HCT116 (cell line): ENCODE data around the gene ERICH6B. TPM values are rescaled to one million over a fixed set of nuclear protein-coding genes. Genes with fewer than 3 reads are reported as not detected.

Experiments
- ATAC-seq: fragments of 200-7000 bp; cut with Tn5 transposase; 2 replicates; pipeline ENCODE4 v1.9.1; 2020; ENCODE audit warnings: mild to moderate bottlenecking, moderate library complexity
- BruUV-seq: library from RNA; stranded (reverse); fragments of 400-500 nt; replicated peaks from 2 replicates; lab custom pipeline; 2021; lab: Mats Ljungman, UMichigan
- CTCF ChIA-PET: fragments of 300-600 bp; sonication (Branson Sonifier 250); formaldehyde crosslinking; loops from one replicate; lab custom pipeline; 2021; ENCODE audit warnings: antibody characterized with exemption; lab: Charles Lee
- POLR2A ChIA-PET: fragments of 300-600, 350-600 bp; sonication (Branson Sonifier 250); formaldehyde crosslinking; loops from one replicate; lab custom pipeline; 2021; ENCODE audit warnings: antibody characterized with exemption; lab: Charles Lee
- RAD21 ChIA-PET, 2 experiments: fragments of 300-600 bp; sonication (Branson Sonifier 250); formaldehyde crosslinking; loops; one replicate each; lab custom pipeline; 2023; ENCODE audit warnings: low total read pairs in 2 of 2; ENCODE audit not compliant: uncharacterized antibody in 2 of 2, unreplicated experiment in 2 of 2, low non-redundant PET in 1 of 2; lab: Charles Lee
- DNase-seq: peaks from one replicate; pipeline ENCODE4 v3.0.0-alpha.2; 2010; ENCODE audit warnings: low read depth, low spot score
- H2AFZ ChIP-seq: fragments of 200-600 bp; shearing (Covaris generic), sonication (generic); 2 replicates; pipeline ENCODE4 v1.6.1; 2017; ENCODE audit warnings: low read depth, mixed run types, mixed read lengths, antibody characterized with exemption, low read length; ENCODE audit not compliant: poor library complexity, severe bottlenecking
- H3K27ac ChIP-seq: 2 replicates; pipeline ENCODE4 v1.5.1; 2012; ENCODE audit warnings: low read depth, low read length
- H3K27me3 ChIP-seq: fragments of 200-600 bp; sonication (generic); 2 replicates; pipeline ENCODE4 v1.6.1; 2016; ENCODE audit warnings: mixed run types, low read length, mixed read lengths; ENCODE audit not compliant: insufficient read depth
- H3K36me3 ChIP-seq, 2 experiments: fragments of 200-500 bp in 1 of 2; fragments of 200-600 bp in 1 of 2; sonication (Bioruptor generic) in 1 of 2; sonication (generic) in 1 of 2; 2 replicates each; pipeline versions ENCODE4 v1.5.1 to v1.6.1; 2014 to 2016; ENCODE audit warnings: low read length in 2 of 2, inconsistent platforms in 1 of 2, mixed read lengths in 1 of 2, mixed run types in 1 of 2; ENCODE audit not compliant: insufficient read depth in 2 of 2, control insufficient read depth in 1 of 2
- H3K4me1 ChIP-seq, 2 experiments: fragments of 200-600 bp in 1 of 2; sonication (generic) in 1 of 2; 2 replicates each; pipeline versions ENCODE4 v1.5.1 to v1.6.1; 2012 to 2017; ENCODE audit warnings: low read length in 2 of 2, inconsistent platforms in 1 of 2, mild to moderate bottlenecking in 1 of 2, mixed read lengths in 1 of 2, mixed run types in 1 of 2, moderate library complexity in 1 of 2; ENCODE audit not compliant: insufficient read depth in 2 of 2, control insufficient read depth in 1 of 2
- H3K4me2 ChIP-seq: fragments of 200-600 bp; sonication (generic); 2 replicates; pipeline ENCODE4 v1.6.1; 2017; ENCODE audit warnings: mixed run types, low read length, mixed read lengths
- H3K4me3 ChIP-seq, 2 experiments: fragments of 200-600 bp in 1 of 2; sonication (generic) in 1 of 2; replicated peaks in 1 of 2; 2 replicates each; pipeline ENCODE4 v1.5.1; 2011 to 2016; ENCODE audit warnings: low read length in 2 of 2, control low read depth in 1 of 2, low read depth in 1 of 2, mild to moderate bottlenecking in 1 of 2, mixed read lengths in 1 of 2, mixed run types in 1 of 2
- H3K79me2 ChIP-seq: fragments of 200-600 bp; sonication (generic); 2 replicates; pipeline ENCODE4 v1.6.1; 2017; ENCODE audit warnings: mild to moderate bottlenecking, mixed run types, low read length, moderate library complexity, mixed read lengths; ENCODE audit not compliant: insufficient read depth
- H3K9ac ChIP-seq: fragments of 200-600 bp; sonication (generic); 2 replicates; pipeline ENCODE4 v1.6.1; 2016; ENCODE audit warnings: low read length, mixed read lengths
- H3K9me2 ChIP-seq: fragments of 200-600 bp; sonication (generic), shearing (Covaris generic); 2 replicates; pipeline ENCODE4 v1.6.1; 2017; ENCODE audit warnings: mixed run types, mild to moderate bottlenecking, moderate library complexity; ENCODE audit not compliant: insufficient read depth
- H3K9me3 ChIP-seq, 2 experiments: fragments of 200-500 bp in 1 of 2; fragments of 200-600 bp in 1 of 2; sonication (Bioruptor generic) in 1 of 2; sonication (generic) in 1 of 2; 2 replicates each; pipeline ENCODE4 v1.6.1; 2014 to 2017; ENCODE audit warnings: low read length in 2 of 2, mixed read lengths in 2 of 2, inconsistent platforms in 1 of 2, low read depth in 1 of 2, mild to moderate bottlenecking in 1 of 2, mixed run types in 1 of 2, moderate library complexity in 1 of 2; ENCODE audit not compliant: control insufficient read depth in 1 of 2, insufficient read depth in 1 of 2
- H4K20me1 ChIP-seq: fragments of 200-600 bp; sonication (generic), shearing (Covaris generic); 2 replicates; pipeline ENCODE4 v1.6.1; 2017; ENCODE audit warnings: mixed run types, mild to moderate bottlenecking, moderate library complexity; ENCODE audit not compliant: insufficient read depth
- CBX3 ChIP-seq: IDR thresholded peaks from 2 replicates; pipeline ENCODE4 v1.6.1; 2012; ENCODE audit warnings: low read depth
- FOSL1 ChIP-seq: IDR thresholded peaks from 2 replicates; pipeline ENCODE4 v1.6.1; 2012; ENCODE audit warnings: low read depth
- JUND ChIP-seq: IDR thresholded peaks from 2 replicates; pipeline ENCODE4 v1.6.1; 2012
- POLR2AphosphoS5 ChIP-seq: IDR thresholded peaks from 2 replicates; pipeline ENCODE4 v1.6.1; 2011; ENCODE audit warnings: mild to moderate bottlenecking, low read depth, low read length, moderate library complexity
- SIN3A ChIP-seq: IDR thresholded peaks from 2 replicates; pipeline ENCODE4 v1.6.1; 2012; ENCODE audit warnings: low read depth
- SP1 ChIP-seq: IDR thresholded peaks from 2 replicates; pipeline ENCODE4 v1.6.1; 2012; ENCODE audit warnings: low read depth
- SRF ChIP-seq: IDR thresholded peaks from 2 replicates; pipeline ENCODE4 v1.6.1; 2012; ENCODE audit warnings: low read depth
- TCF7L2 ChIP-seq: IDR thresholded peaks from 2 replicates; pipeline ENCODE4 v1.7.0; 2011; ENCODE audit warnings: borderline replicate concordance, inconsistent platforms; ENCODE audit not compliant: insufficient read depth, insufficient read length; ENCODE audit errors: extremely low read depth
- ZBTB33 ChIP-seq: IDR thresholded peaks from 2 replicates; pipeline ENCODE4 v1.6.1; 2011; ENCODE audit warnings: mild to moderate bottlenecking, low read length, moderate library complexity; ENCODE audit not compliant: insufficient replicate concordance; ENCODE audit errors: extremely low read depth
- ZFX ChIP-seq: fragments of 450-650 bp; IDR thresholded peaks from 2 replicates; pipeline ENCODE4 v1.6.1; 2017
- ZNF274 ChIP-seq: fragments of 200-500 bp; sonication (Bioruptor generic); IDR thresholded peaks from 2 replicates; pipeline ENCODE4 v1.6.1; 2014; ENCODE audit warnings: mild to moderate bottlenecking, low read depth, low read length, inconsistent platforms
- intact Hi-C: fragments of 100-400 bp; cut with micrococcal nuclease; formaldehyde crosslinking; loops from 2 replicates; pipeline ENCODE4 v1.10.0; 2022
- total RNA-seq: library from RNA; stranded (reverse); gene quantifications from one replicate; pipeline ENCODE4 v1.2.1, GENCODE V29; 2021; ENCODE audit not compliant: unreplicated experiment
- TF ChIP-seq, protein P1 (sequence below): IDR thresholded peaks from 2 replicates; pipeline ENCODE4 v1.6.1; 2012
- TF ChIP-seq, protein P2 (sequence below): IDR thresholded peaks from 2 replicates; pipeline ENCODE4 v1.6.1; 2012; ENCODE audit warnings: low read depth
- TF ChIP-seq, protein P3 (sequence below): IDR thresholded peaks from 2 replicates; pipeline ENCODE4 v1.6.1; 2012

Gene ERICH6B
- total RNA-seq, 1 experiment from 2014 or later = not detected

DNA sequence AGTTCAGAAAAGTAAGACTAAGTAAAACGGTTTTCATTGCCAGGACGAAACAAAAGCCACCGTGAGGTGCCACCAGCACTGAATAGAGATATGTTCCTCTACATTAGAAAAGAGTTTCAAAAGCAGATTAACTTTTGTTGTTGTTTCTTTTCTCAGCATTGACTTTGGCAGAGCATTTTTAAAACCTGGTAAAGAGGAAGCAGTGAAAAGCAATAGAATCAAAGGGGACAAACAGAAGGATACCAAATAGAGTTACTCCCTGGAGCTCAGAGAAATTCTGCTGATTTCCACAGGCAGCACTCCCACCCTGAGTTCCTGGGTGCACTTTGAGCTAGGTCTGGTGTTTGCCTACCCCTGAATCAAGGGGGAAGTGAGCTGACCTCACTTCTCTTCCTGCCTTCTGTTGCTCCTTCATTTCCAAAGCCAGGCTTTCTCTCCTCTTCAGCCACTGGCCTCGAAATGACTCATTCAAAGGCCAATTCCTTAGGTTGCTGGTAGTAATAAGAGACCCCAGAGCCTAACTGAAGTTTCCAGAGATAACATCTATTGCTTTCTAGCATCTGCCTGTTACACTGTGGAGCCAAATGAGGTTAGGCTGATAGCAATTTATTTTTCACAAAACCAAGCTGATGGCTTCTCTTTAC, 11.3 kb upstream of the ERICH6B start:
- POLR2A ChIA-PET = no interaction called here
- no peaks in the 10 kb centered on the region for H3K9me2 ChIP-seq
- H3K27ac ChIP-seq = no peak overlapping the region
- no peak overlapping the region for H3K4me2 ChIP-seq
- H3K4me3 ChIP-seq = no peak overlapping the region
- no peaks in the 10 kb centered on the region for H3K9me3 ChIP-seq
- no peak for DNase-seq
- H3K79me2 ChIP-seq = no peaks in the 10 kb centered on the region
- H3K9ac ChIP-seq = no peak overlapping the region
- H4K20me1 ChIP-seq = no peaks in the 10 kb centered on the region
- H3K36me3 ChIP-seq = no peaks in the 10 kb centered on the region
- RAD21 ChIA-PET = no interaction called here
- no peak for ATAC-seq
- TF ChIP-seq ZBTB33 (no peak), TCF7L2 (no peak), CBX3 (no peak), SP1 (no peak), JUND (no peak), FOSL1 (no peak), SRF (no peak), ZFX (no peak), ZNF274 (no peak), SIN3A (no peak), POLR2AphosphoS5 (no peak)
- TF ChIP-seq, protein P1, sequence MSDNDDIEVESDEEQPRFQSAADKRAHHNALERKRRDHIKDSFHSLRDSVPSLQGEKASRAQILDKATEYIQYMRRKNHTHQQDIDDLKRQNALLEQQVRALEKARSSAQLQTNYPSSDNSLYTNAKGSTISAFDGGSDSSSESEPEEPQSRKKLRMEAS = no peak
- TF ChIP-seq, protein P2, sequence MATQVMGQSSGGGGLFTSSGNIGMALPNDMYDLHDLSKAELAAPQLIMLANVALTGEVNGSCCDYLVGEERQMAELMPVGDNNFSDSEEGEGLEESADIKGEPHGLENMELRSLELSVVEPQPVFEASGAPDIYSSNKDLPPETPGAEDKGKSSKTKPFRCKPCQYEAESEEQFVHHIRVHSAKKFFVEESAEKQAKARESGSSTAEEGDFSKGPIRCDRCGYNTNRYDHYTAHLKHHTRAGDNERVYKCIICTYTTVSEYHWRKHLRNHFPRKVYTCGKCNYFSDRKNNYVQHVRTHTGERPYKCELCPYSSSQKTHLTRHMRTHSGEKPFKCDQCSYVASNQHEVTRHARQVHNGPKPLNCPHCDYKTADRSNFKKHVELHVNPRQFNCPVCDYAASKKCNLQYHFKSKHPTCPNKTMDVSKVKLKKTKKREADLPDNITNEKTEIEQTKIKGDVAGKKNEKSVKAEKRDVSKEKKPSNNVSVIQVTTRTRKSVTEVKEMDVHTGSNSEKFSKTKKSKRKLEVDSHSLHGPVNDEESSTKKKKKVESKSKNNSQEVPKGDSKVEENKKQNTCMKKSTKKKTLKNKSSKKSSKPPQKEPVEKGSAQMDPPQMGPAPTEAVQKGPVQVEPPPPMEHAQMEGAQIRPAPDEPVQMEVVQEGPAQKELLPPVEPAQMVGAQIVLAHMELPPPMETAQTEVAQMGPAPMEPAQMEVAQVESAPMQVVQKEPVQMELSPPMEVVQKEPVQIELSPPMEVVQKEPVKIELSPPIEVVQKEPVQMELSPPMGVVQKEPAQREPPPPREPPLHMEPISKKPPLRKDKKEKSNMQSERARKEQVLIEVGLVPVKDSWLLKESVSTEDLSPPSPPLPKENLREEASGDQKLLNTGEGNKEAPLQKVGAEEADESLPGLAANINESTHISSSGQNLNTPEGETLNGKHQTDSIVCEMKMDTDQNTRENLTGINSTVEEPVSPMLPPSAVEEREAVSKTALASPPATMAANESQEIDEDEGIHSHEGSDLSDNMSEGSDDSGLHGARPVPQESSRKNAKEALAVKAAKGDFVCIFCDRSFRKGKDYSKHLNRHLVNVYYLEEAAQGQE = no peak
- TF ChIP-seq, protein P3, sequence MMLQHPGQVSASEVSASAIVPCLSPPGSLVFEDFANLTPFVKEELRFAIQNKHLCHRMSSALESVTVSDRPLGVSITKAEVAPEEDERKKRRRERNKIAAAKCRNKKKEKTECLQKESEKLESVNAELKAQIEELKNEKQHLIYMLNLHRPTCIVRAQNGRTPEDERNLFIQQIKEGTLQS = no peak
- intact Hi-C loops = loop anchor here (10.0 kb wide), 1 partner anchor 698 kb away; no protein-coding TSS in a partner anchor
- H2AFZ ChIP-seq = no peak overlapping the region
- BruUV-seq = no TSS peak
- H3K4me1 ChIP-seq = no peaks in the 10 kb centered on the region
- peaks cover 90% of the 10 kb centered on the region for H3K27me3 ChIP-seq
- CTCF ChIA-PET = interaction anchor here (1.3 to 1.7 kb wide), 2 partner anchors 102 to 695 kb away, joined by 3 to 4 read pairs; no protein-coding TSS in a partner anchor
